Stimulated activated CD4-positive, alpha-beta T cell treated with anti-CD3 and anti-CD28 coated beads, Interleukin-2, amount 100 ng/mL, for 48 hours (primary cell): ENCODE data around the gene ENSA.
"Not testable (repeated sequence)": the region's sequence is repeated elsewhere in the genome, so short reads cannot be mapped to it uniquely, and the experiment has no call there.

ENCODE experiments used
- DNase-seq, 2 donors: peaks; one replicate each; pipeline ENCODE4 v3.0.0-alpha.2; 2020

Gene ENSA

GRCh38 chr1:150621497-150622302, 7.7 kb downstream of the ENSA start:
- peak in 1 of 2 donors; percentile 43 for DNase-seq

- DNase-seq: no peak
These were observed 8.5 kb downstream of the ENSA start for GRCh38 chr1:150620919-150621318.

- DNase-seq: no peak
These were observed 9.6 kb downstream of the ENSA start for GRCh38 chr1:150619576-150620509.

DNA sequence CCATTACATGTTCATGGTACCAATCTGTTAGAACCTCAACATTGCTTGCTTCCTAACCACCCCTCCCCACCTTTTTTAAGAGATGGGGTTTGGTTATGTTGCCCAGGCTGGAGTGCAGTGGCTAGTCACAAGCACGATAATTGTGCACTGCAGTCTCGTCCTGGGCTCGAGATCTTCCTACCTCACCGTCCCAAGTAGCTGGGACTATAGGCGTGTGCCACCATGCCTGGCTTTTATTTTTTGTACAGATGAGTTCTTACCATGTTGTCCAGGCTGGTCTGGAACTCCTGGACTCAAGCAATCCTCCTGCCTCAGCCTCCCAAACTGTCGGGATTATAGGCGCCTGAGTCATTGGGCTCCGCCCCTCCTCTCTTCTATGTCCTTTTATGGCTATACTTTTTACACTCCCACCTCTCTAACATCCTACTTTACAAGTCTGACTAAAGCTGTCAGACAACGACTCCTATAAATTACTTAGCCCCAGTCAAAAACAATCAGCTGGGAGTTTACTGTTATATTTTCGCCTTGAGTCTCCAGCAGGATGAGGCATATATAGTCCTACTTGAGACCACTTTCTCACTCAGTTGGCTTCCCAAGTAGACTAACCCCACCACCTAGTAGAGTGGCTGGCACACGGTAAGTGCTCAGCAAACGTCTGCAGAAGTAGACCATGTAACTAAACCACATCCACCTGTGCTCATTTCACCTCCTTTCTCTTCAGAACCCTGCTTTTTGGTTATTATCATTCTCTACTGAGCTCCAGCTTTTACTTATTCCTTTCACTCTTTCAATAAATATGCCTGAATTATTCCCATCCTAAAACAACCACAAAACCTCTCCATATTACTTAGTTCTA, 13.8 kb downstream of the ENSA start:
- no peak for DNase-seq

DNA sequence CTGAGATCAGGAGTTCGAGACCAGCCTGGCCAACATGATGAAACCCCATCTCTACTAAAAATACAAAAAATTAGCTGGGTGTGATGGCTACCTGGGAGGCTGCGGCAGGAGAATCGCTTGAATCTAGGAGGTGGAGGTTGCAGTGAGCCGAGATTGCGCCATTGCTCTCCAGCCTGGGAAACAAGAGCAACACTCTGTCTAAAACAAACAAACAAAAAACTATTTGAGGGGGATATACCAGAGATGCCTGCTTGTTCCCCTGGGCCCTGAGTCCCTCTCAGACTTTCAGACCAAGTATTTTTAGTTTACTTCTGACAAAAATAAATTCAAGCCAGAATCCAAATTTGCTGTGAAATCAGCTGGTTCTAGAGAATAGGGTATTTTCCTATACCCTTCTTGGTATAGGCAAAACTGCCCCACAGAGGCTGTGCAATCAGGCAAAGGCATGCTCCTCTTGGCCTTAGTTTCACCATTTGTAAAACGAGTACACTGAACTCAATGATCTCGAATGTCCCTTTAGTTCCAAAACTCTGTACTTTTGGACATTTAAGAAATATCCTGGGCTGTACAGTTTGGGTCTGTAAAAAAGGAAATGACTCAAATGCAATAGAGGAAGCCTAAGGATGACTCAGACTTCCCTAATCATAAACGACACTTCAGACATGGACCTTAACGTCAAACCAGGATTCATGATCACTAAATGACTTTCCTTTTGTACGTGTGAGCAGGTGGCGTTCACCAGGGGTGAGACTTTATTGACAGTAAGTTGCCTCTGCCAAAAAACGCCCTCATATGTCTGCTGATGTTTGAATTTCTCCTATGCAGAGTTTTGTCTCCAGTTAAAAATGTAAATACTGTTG, 16.1 kb downstream of the ENSA start:
- DNase-seq: no peak

- DNase-seq: no peak
These were observed 17.4 kb downstream of the ENSA start for GRCh38 chr1:150612014-150612345.

GRCh38 chr1:150610576-150610975, 18.8 kb downstream of the ENSA start:
- DNase-seq: no peak

GRCh38 chr1:150609732-150610131, 19.7 kb downstream of the ENSA start:
- no peak for DNase-seq

DNA sequence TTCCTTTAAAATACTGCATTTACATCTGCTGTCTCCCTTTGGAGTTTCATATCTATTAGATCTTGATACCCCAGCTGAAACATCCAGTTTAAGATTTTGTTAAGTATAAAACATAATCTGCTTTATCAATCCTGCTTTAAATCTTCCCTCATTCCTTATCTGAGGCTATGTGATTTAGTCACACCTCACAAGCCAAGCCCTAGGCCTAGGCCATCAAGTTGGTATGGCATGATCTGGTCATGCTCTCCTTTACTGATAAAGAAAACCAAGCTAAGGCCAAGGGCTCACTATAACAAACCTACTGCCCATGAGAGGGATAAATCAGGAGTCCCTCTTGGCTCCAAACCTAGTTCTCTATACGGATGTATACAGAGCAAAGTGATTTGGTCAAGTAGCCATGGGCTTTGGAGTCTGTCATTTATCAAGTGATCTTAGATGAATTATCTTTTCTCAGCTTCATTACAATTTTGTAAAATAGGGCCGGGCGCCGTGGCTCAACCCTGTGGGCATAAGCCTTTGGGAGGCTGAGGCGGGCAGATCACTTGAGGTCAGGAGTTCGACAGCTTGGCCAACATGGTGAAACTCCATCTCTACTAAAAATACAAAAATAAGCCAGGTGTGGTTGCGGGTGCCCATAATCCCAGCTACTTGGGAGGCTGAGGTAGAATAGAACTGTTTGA, 22.8 kb downstream of the ENSA start:
- DNase-seq: no peak

DNA sequence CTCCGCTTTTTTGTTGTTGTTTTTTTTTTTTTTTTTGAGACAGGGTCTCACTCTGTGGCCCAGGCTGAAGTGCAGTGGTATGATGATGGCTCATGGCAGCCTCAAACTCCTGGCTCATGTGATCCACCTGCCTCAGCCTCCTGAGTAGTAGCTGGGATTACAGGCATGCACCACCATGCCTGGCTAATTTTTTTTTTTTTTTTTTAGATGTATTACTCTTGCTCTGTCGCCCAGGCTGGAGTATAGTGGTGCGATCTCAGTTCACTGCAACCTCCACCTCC, 24.0 kb downstream of the ENSA start:
- not testable (repeated sequence) for DNase-seq

- no peak for DNase-seq
These were observed 25.2 kb downstream of the ENSA start for GRCh38 chr1:150604226-150604588.

DNA sequence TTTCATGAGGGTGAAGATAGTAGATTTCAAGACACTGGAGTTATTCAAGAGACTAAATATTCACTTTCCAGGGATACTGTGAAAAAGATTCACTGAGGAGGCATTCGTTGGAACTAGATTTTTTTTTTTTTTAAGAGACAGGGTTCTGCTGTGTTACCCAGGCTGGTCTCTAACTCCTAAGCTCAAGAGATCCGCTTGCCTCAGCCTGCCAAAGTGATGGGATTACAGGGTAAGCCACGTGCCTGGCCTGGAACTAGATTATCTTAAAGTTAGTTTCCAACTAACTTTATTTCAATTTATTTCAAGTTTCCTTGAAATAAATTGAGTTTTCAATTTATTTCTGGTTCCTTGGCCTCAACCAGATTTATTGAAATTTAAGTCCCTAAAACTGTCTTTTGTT, 25.7 kb downstream of the ENSA start:
- no peak for DNase-seq

- not testable (repeated sequence) for DNase-seq
These were observed 27.0 kb downstream of the ENSA start for GRCh38 chr1:150602372-150602771.

- DNase-seq: no peak
These were observed 27.9 kb downstream of the ENSA start for GRCh38 chr1:150601540-150601939.

GRCh38 chr1:150598346-150598745, 31.1 kb downstream of the ENSA start:
- not testable (repeated sequence) for DNase-seq

DNA sequence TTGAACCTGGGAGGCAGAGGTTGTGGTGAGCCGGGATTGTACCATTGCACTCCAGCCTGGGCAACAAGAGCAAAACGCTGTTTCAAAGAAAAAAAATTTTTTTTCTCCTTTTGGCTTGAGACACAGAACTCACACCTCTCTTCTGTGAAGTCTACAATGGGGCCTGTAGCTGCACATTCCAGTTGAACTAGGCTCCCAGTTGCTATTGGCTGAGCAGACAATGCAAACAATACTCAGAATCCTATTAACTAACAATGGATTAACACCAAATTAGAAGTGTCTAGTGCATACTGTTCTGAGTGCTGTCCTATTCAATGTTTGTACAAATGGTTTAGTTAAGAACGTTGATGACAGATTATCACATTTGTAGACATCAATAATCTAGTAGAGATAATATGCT, 32.4 kb downstream of the ENSA start:
- DNase-seq: no peak

- no peak for DNase-seq
These were observed 33.1 kb downstream of the ENSA start for GRCh38 chr1:150596095-150596892.

- DNase-seq: no peak
These were observed 47.0 kb downstream of the ENSA start for GRCh38 chr1:150582371-150582770.

DNA sequence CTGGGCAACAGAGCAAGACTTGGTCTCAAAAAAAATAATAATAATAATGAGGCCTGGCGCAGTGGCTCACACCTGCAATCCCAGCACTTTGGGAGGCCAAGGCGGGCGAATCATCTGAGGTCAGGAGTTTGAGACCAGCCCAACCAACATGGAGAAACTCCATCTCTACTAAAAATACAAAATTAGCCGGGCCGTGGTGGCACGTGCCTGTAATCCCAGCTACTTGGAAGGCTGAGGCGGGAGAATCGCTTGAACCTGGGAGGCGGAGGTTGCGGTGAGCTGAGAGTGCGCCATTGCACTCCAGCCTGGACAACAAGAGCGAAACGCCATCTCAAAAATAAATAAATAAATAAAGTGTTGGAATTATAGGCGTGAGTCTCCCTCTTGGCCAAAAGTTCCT, 47.5 kb downstream of the ENSA start:
- DNase-seq: not testable (repeated sequence)

DNA sequence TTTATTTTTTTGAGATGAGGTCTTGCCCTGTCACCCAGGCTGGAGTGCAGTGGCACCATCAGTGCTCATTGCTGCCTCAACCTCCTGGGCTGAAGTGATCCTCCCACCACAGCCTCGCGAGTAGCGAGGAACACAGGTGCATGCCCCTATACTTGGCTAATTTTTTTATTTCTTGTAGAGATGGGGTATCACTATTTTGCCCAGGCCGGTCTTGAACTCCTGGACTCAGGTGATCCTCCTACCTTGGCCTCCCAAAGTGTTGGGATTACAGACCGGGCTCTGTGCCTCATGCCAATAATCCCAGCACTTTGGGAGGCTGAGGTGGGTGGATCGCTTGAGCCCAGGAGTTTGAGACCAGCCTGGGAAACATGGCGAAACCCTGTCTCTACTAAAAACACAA, 48.0 kb downstream of the ENSA start:
- DNase-seq: not testable (repeated sequence)

GRCh38 chr1:150580966-150581365, 48.4 kb downstream of the ENSA start:
- not testable (repeated sequence) for DNase-seq
